ENCODE measurements around the gene CLSTN1. TPM values are rescaled to one million over a fixed set of nuclear protein-coding genes. Genes with fewer than 3 reads are reported as not detected.

The CLSTN1 gene
- total RNA-seq, 3 donors from 2014 or later: 166 to 275 (median 224) TPM

DNA sequence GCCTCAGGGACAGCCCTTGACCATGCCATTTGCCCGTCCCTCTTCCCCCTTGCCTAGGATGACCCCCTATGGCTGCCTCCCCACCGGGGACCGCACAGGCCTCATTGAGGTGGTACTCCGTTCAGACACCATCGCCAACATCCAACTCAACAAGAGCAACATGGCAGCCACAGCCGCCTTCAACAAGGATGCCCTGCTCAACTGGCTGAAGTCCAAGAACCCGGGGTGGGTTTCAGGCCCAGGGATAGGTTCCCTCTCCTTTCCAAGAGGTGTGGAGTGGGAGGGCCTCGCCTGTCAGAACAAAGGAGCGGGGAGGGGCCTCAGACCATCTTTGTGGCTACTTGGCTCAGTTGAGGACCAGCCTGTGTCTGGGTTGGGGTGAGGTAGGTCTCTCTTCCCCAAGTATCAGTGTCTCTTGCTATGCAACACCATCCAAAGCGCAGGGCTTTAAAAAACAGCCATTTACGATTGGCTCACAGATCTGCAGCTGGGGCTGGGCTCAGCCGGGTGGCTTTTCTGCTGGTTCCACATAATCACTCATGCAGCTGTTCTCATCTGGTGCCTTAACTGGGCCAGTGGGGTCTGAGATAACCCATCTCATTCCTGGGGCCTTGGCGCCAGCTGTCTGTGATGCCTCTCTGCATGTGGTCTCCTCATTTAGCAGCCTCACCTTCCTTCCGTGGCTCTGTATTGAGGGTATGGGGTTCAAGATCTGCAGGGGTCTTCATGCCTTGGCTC is 100.5 kb downstream of the CLSTN1 start:
- intact Hi-C loops (cut with DNase I, micrococcal nuclease): no loop called here
- no peaks in the 10 kb centered on the region for H3K4me1 ChIP-seq (ENCODE audit: low read depth)
- H3K36me3 ChIP-seq (ENCODE audit: low read depth): no peaks in the 10 kb centered on the region
- peaks cover 4% of the 10 kb centered on the region for H3K9me3 ChIP-seq
- H3K4me3 ChIP-seq: no peak overlapping the region
- TF ChIP-seq, protein P1, sequence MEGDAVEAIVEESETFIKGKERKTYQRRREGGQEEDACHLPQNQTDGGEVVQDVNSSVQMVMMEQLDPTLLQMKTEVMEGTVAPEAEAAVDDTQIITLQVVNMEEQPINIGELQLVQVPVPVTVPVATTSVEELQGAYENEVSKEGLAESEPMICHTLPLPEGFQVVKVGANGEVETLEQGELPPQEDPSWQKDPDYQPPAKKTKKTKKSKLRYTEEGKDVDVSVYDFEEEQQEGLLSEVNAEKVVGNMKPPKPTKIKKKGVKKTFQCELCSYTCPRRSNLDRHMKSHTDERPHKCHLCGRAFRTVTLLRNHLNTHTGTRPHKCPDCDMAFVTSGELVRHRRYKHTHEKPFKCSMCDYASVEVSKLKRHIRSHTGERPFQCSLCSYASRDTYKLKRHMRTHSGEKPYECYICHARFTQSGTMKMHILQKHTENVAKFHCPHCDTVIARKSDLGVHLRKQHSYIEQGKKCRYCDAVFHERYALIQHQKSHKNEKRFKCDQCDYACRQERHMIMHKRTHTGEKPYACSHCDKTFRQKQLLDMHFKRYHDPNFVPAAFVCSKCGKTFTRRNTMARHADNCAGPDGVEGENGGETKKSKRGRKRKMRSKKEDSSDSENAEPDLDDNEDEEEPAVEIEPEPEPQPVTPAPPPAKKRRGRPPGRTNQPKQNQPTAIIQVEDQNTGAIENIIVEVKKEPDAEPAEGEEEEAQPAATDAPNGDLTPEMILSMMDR (IDR thresholded peaks at IDR 0.05): no peak
- ATAC-seq (no peak), DNase-seq (no peak)

DNA sequence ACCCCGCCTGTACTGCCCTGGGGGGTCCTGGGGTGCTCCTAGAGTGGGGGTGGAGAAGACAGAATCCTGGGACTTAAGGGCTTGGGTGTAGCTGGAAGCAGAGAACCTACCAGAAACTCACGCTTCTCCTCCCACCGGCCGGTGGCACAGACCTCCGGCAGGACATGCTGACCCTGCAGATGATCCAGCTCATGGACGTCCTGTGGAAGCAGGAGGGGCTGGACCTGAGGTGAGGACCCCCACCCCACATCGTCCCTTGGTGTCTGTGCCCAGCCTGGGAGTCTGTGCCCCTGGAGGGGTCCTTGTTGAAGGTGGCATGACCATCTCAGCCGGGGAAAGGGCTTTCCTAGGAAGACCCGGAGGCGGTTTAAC is 101.4 kb downstream of the CLSTN1 start:
- DNase-seq (no peak), ATAC-seq (no peak)
- Histone ChIP-seq H3K9me3 (peaks cover 4% of the 10 kb centered on the region), H3K4me1 (ENCODE audit: low read depth) (no peaks in the 10 kb centered on the region), H3K4me3 (no peak overlapping the region), H3K36me3 (ENCODE audit: low read depth) (no peaks in the 10 kb centered on the region)
- intact Hi-C loops (cut with DNase I, micrococcal nuclease): no loop called here
- TF ChIP-seq, protein P1 (IDR thresholded peaks at IDR 0.05): no peak

DNA sequence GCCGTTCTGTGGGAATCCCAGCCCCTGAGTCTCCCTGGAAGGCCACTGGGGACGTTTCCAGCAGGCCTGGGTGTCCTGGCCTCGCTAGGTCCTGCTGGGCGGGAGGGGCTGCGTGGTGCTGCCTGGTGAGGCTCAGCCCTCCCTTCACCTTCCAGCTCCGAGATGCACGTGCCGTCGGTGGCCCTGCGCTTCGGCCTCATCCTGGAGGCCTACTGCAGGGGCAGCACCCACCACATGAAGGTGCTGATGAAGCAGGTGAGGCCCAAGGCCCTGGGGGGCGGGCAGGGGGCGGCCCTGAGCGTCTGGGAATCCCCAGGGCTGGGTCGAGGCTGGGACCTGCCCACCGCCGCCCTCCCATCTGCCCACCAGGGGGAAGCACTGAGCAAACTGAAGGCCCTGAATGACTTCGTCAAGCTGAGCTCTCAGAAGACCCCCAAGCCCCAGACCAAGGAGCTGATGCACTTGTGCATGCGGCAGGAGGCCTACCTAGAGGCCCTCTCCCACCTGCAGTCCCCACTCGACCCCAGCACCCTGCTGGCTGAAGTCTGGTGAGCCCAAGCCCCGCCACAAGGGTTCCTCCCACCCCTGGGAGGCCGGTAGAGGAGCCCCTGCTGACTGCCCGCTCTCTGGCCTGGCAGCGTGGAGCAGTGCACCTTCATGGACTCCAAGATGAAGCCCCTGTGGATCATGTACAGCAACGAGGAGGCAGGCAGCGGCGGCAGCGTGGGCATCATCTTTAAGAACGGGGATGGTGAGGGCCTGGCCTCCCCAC is 102.0 kb downstream of the CLSTN1 start:
- Histone ChIP-seq H3K36me3 (ENCODE audit: low read depth) (no peaks in the 10 kb centered on the region), H3K4me1 (ENCODE audit: low read depth) (no peaks in the 10 kb centered on the region), H3K9me3 (peaks cover 4% of the 10 kb centered on the region), H3K4me3 (no peak overlapping the region)
- intact Hi-C loops (cut with DNase I, micrococcal nuclease): no loop called here
- TF ChIP-seq, protein P1 (IDR thresholded peaks at IDR 0.05): peak; percentile 59
- DNase-seq: peak in 1 of 3 donors; percentile 55
- ATAC-seq: peak; percentile 40

DNA sequence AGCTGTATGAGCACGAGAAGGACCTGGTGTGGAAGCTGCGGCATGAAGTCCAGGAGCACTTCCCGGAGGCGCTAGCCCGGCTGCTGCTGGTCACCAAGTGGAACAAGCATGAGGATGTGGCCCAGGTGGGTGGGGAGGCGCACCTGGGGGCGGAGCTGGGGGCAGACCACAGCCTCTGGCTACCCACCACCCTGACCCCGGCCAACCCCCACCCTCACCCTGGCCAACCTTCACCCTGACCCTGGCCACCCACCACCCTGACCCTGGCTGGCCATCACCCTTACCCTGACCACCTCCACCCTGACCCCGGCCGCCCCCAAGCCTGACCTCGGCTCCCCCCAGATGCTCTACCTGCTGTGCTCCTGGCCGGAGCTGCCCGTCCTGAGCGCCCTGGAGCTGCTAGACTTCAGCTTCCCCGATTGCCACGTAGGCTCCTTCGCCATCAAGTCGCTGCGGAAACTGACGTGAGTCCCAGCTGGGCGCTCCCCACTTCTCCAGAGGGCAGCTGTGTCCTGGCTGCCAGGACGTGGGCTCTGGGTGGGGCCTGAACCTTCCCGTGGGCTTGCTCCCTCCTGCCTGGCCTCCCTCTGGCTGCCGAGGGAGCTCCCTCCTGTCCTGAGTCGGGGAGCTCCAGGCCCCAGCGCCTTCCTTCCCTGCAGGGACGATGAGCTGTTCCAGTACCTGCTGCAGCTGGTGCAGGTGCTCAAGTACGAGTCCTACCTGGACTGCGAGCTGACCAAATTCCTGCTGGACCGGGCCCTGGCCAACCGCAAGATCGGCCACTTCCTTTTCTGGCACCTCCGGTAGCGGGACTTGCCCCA is 102.8 kb downstream of the CLSTN1 start:
- Histone ChIP-seq H3K9me3 (peaks cover 4% of the 10 kb centered on the region), H3K4me1 (ENCODE audit: low read depth) (no peaks in the 10 kb centered on the region), H3K36me3 (ENCODE audit: low read depth) (no peaks in the 10 kb centered on the region), H3K4me3 (no peak overlapping the region)
- TF ChIP-seq, protein P1 (IDR thresholded peaks at IDR 0.05): no peak
- no peak for ATAC-seq
- no peak for DNase-seq
- intact Hi-C loops (cut with DNase I, micrococcal nuclease): no loop called here

DNA sequence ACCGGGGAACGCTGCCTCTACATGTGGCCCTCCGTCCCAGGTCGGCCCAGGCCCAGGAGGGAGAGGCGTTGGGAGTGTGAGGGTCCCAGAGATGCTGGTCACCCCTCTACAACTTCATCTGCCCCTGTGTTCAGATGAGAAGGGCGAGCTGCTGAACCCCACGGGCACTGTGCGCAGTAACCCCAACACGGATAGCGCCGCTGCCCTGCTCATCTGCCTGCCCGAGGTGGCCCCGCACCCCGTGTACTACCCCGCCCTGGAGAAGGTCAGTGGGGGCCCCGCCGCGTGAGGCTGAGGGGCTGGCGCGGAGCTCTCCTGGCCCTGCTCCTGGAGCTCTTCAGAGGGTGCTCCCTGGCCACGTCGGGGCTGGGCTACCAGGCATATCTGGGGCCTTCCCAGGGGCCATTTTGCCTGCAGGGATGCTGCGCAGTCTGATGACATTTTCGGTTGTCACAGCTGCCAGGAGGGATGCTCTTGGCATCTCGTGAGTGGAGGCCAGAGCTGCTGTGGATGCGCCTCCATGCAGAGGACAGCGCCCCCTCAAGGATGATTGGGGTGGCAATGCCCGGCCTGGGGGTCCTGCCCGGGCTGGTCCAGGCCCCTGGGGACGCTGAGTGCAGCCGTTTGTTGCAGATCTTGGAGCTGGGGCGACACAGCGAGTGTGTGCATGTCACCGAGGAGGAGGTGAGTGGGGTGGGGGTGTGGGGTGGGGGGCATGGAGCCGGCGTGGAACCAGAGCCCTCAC is 103.6 kb downstream of the CLSTN1 start:
- H3K4me1 ChIP-seq (ENCODE audit: low read depth): no peaks in the 10 kb centered on the region
- H3K36me3 ChIP-seq (ENCODE audit: low read depth): no peaks in the 10 kb centered on the region
- ATAC-seq (no peak), DNase-seq (no peak)
- intact Hi-C loops (cut with DNase I, micrococcal nuclease): no loop called here
- H3K4me3 ChIP-seq: no peak overlapping the region
- H3K9me3 ChIP-seq: peaks cover 4% of the 10 kb centered on the region
- TF ChIP-seq, protein P1 (IDR thresholded peaks at IDR 0.05): no peak
